ENCODE results near the gene TFB1M. TPM values are rescaled to one million over a fixed set of nuclear protein-coding genes. Genes with fewer than 3 reads are reported as not detected.
"Not testable (repeated sequence)": the region's sequence is repeated elsewhere in the genome, so short reads cannot be mapped to it uniquely, and the experiment has no call there.

The TFB1M gene
- total RNA-seq, 1 donor = 18.8 TPM

DNA sequence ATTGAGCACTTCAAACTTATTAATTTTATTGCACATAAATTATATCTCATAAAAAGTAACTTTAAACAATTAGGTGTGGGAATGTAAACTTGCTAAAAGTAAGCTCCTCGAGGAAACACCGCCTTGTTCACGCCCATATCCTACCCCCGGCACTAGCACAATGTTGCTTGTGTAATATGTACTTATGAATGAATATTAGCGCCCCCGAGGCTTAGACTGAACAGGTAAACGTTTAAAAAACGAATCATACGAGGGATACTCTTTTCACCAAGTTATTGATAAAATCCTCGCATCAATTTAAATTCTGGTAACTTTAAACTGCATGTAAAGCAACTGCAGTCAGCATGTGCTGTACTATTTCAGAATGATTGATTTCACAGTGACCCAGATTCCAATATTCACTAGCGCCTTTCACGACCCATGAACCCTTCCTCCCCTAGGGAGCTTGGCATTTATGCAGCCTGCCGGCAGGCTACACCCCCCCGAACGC lies 637 bp downstream of the TFB1M start:
- TF ChIP-seq, protein P1, sequence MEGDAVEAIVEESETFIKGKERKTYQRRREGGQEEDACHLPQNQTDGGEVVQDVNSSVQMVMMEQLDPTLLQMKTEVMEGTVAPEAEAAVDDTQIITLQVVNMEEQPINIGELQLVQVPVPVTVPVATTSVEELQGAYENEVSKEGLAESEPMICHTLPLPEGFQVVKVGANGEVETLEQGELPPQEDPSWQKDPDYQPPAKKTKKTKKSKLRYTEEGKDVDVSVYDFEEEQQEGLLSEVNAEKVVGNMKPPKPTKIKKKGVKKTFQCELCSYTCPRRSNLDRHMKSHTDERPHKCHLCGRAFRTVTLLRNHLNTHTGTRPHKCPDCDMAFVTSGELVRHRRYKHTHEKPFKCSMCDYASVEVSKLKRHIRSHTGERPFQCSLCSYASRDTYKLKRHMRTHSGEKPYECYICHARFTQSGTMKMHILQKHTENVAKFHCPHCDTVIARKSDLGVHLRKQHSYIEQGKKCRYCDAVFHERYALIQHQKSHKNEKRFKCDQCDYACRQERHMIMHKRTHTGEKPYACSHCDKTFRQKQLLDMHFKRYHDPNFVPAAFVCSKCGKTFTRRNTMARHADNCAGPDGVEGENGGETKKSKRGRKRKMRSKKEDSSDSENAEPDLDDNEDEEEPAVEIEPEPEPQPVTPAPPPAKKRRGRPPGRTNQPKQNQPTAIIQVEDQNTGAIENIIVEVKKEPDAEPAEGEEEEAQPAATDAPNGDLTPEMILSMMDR (IDR thresholded peaks at IDR 0.05; ENCODE audit: extremely low read depth, low read depth, low read length) = no peak
- H3K9me3 ChIP-seq (ENCODE audit: low read depth, low read length) = no peaks in the 10 kb centered on the region
- peaks cover 32% of the 10 kb centered on the region for H3K79me2 ChIP-seq (ENCODE audit: insufficient read depth, low read length)
- H3K4me2 ChIP-seq (ENCODE audit: insufficient read depth, low read length) = peak overlapping the region; percentile 97
- peak overlapping the region; percentile 94 for H3K4me3 ChIP-seq (ENCODE audit: insufficient read depth, low read length)
- H4K20me1 ChIP-seq (ENCODE audit: insufficient read depth, low read length) = no peaks in the 10 kb centered on the region
- peaks cover 14% of the 10 kb centered on the region for H3K36me3 ChIP-seq (ENCODE audit: insufficient read depth, low read length)
- H3K4me1 ChIP-seq (ENCODE audit: insufficient read depth, low read length) = peaks cover 12% of the 10 kb centered on the region
- H2AFZ ChIP-seq (ENCODE audit: low read length) = peak overlapping the region; percentile 96
- peak overlapping the region; percentile 85 for H3K27ac ChIP-seq (ENCODE audit: low read depth, low read length)
- H3K27me3 ChIP-seq (ENCODE audit: insufficient read depth, low read length) = no peaks in the 10 kb centered on the region
- DNase-seq (ENCODE audit: insufficient read length, low spot score, missing footprints) = no peak

DNA sequence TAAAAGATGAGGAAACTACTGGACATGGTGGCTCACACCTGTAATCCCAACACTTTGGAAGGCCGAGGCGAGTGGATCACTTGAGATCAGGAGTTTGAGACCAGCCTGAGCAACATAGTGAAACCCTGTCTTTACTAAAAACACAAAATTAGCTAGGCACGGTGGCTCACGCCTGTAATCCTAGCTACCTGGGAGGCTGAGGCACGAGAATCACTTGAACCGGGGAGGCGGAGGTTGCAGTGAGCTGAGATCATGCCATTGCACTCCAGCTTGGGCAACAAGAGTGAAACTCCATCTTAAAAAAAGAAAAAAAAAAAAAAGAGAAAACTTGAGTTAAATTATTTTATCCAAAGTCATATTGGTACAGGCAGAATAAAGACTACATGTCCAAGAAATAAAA lies 1.3 kb downstream of the TFB1M start:
- H3K27me3 ChIP-seq (ENCODE audit: insufficient read depth, low read length); H4K20me1 ChIP-seq (ENCODE audit: insufficient read depth, low read length); DNase-seq (ENCODE audit: insufficient read length, low spot score, missing footprints); H2AFZ ChIP-seq (ENCODE audit: low read length); H3K9me3 ChIP-seq (ENCODE audit: low read depth, low read length); H3K4me3 ChIP-seq (ENCODE audit: insufficient read depth, low read length); H3K27ac ChIP-seq (ENCODE audit: low read depth, low read length): not testable (repeated sequence)
- Histone ChIP-seq H3K36me3 (ENCODE audit: insufficient read depth, low read length) (peaks cover 20% of the 10 kb centered on the region), H3K4me2 (ENCODE audit: insufficient read depth, low read length) (peak overlapping the region; percentile 97), H3K4me1 (ENCODE audit: insufficient read depth, low read length) (peaks cover 12% of the 10 kb centered on the region), H3K79me2 (ENCODE audit: insufficient read depth, low read length) (peaks cover 37% of the 10 kb centered on the region)

DNA sequence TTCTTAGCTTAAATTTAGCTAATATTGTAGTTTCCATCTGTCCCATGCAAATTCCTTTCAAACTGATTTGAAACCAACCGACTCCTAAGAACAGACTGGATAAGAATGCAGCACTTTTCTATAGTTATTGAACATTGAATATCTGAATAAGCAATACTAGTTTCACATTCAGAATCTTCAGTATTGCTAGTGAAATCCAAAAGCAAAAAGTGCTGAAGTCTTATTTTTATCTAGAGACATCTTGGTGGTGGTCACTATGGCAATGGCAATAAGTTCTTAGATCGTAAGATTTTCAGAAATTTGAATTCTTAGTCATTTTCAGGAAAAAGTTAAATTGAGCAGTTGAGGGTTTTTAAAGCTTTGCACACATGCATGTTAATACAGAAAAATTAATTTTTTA lies 2.7 kb downstream of the TFB1M start:
- TF ChIP-seq, protein P1 (IDR thresholded peaks at IDR 0.05; ENCODE audit: extremely low read depth, low read depth, low read length) = no peak
- Histone ChIP-seq H3K27ac (ENCODE audit: low read depth, low read length) (no peak overlapping the region), H3K4me1 (ENCODE audit: insufficient read depth, low read length) (peaks cover 12% of the 10 kb centered on the region), H2AFZ (ENCODE audit: low read length) (no peak overlapping the region), H3K9me3 (ENCODE audit: low read depth, low read length) (no peaks in the 10 kb centered on the region), H3K27me3 (ENCODE audit: insufficient read depth, low read length) (no peaks in the 10 kb centered on the region), H3K4me3 (ENCODE audit: insufficient read depth, low read length) (no peak overlapping the region), H3K4me2 (ENCODE audit: insufficient read depth, low read length) (no peak overlapping the region), H3K36me3 (ENCODE audit: insufficient read depth, low read length) (peaks cover 32% of the 10 kb centered on the region), H3K79me2 (ENCODE audit: insufficient read depth, low read length) (peaks cover 47% of the 10 kb centered on the region), H4K20me1 (ENCODE audit: insufficient read depth, low read length) (no peaks in the 10 kb centered on the region)
- no peak for DNase-seq (ENCODE audit: insufficient read length, low spot score, missing footprints)

DNA sequence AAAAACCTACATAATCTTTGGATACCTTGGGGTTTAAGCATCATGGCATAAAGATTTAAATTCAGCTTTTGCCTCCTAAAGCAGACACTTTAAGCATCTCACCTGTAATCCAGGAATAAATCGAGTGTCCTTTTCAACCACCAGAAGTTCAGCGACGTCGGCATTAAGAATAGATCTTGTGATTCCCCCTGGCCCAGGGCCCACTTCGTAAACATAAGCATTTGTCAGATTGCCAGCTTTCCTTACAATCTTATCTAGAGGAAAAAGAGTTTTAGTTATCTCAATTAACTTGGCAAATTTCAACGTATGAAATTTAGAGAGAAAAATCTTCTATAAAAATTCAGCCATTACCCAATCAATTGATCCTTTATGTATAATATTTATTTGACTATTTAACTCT lies 3.2 kb downstream of the TFB1M start:
- Histone ChIP-seq H3K79me2 (ENCODE audit: insufficient read depth, low read length) (peaks cover 48% of the 10 kb centered on the region), H3K9me3 (ENCODE audit: low read depth, low read length) (no peaks in the 10 kb centered on the region), H3K4me2 (ENCODE audit: insufficient read depth, low read length) (no peak overlapping the region), H3K4me1 (ENCODE audit: insufficient read depth, low read length) (peaks cover 12% of the 10 kb centered on the region), H3K36me3 (ENCODE audit: insufficient read depth, low read length) (peaks cover 32% of the 10 kb centered on the region), H3K4me3 (ENCODE audit: insufficient read depth, low read length) (no peak overlapping the region), H3K27me3 (ENCODE audit: insufficient read depth, low read length) (no peaks in the 10 kb centered on the region), H3K27ac (ENCODE audit: low read depth, low read length) (no peak overlapping the region), H4K20me1 (ENCODE audit: insufficient read depth, low read length) (no peaks in the 10 kb centered on the region), H2AFZ (ENCODE audit: low read length) (no peak overlapping the region)
- no peak for DNase-seq (ENCODE audit: insufficient read length, low spot score, missing footprints)
- TF ChIP-seq, protein P1 (IDR thresholded peaks at IDR 0.05; ENCODE audit: extremely low read depth, low read depth, low read length) = no peak
